GM23338 (cell line): ENCODE data around the gene LGALS12. TPM values are rescaled to one million over a fixed set of nuclear protein-coding genes. Genes with fewer than 3 reads are reported as not detected.

Source experiments
- ATAC-seq: fragments of 200-7000 bp; cut with Tn5 transposase; 3 replicates; pipeline ENCODE4 v1.9.1; 2020
- DNase-seq: peaks from one replicate; pipeline ENCODE4 v3.0.0-alpha.2; 2015; ENCODE audit warnings: low spot score
- H2AFZ ChIP-seq: fragments of 200-600 bp; sonication (generic); 2 replicates; pipeline ENCODE4 v1.8.0; 2016; ENCODE audit warnings: antibody characterized with exemption, mild to moderate bottlenecking, moderate library complexity
- H3F3A ChIP-seq: fragments of 200-600 bp; sonication (generic); replicated peaks from 2 replicates; pipeline ENCODE4 v1.8.0; 2017; ENCODE audit warnings: antibody characterized with exemption, mixed run types, low read depth
- H3K27ac ChIP-seq: fragments of 200-600 bp; sonication (generic); 2 replicates; pipeline ENCODE4 v1.6.1; 2016; ENCODE audit warnings: low read depth
- H3K27me3 ChIP-seq: fragments of 200-600 bp; sonication (generic); 2 replicates; pipeline ENCODE4 v1.8.0; 2016; ENCODE audit warnings: mild to moderate bottlenecking, mixed run types, moderate library complexity; ENCODE audit not compliant: insufficient read depth
- H3K36me3 ChIP-seq: fragments of 200-600 bp; sonication (generic); 2 replicates; pipeline ENCODE4 v1.8.0; 2016; ENCODE audit warnings: mild to moderate bottlenecking; ENCODE audit not compliant: insufficient read depth
- H3K4me1 ChIP-seq: fragments of 200-600 bp; sonication (generic); 2 replicates; pipeline ENCODE4 v1.8.0; 2016; ENCODE audit warnings: mild to moderate bottlenecking, moderate library complexity; ENCODE audit not compliant: insufficient read depth
- H3K4me2 ChIP-seq: fragments of 200-600 bp; sonication (generic); 2 replicates; pipeline ENCODE4 v1.7.1; 2017; ENCODE audit warnings: mixed run types
- H3K4me3 ChIP-seq: fragments of 200-600 bp; sonication (generic); 2 replicates; pipeline ENCODE4 v1.6.1; 2016; ENCODE audit warnings: mixed run types
- H3K79me2 ChIP-seq: fragments of 200-600 bp; sonication (generic); replicated peaks from 2 replicates; pipeline ENCODE4 v1.8.0; 2017; ENCODE audit warnings: mild to moderate bottlenecking; ENCODE audit not compliant: insufficient read depth
- H3K9me2 ChIP-seq: fragments of 200-600 bp; sonication (generic); 2 replicates; pipeline ENCODE4 v1.8.0; 2017; ENCODE audit not compliant: insufficient read depth
- H4K20me1 ChIP-seq: fragments of 200-600 bp; sonication (generic); replicated peaks from 2 replicates; pipeline ENCODE4 v1.8.0; 2017; ENCODE audit warnings: mild to moderate bottlenecking; ENCODE audit not compliant: insufficient read depth
- H3K27ac Mint-ChIP-seq: 2 replicates; pipeline ENCODE4 v1.8.0; 2020; ENCODE audit warnings: inconsistent platforms, mild to moderate bottlenecking, moderate library complexity, mixed read lengths
- H3K27me3 Mint-ChIP-seq: 3 replicates; pipeline ENCODE4 v1.8.0; 2022; ENCODE audit warnings: low read depth, mild to moderate bottlenecking, moderate library complexity, mixed read lengths, inconsistent platforms; ENCODE audit not compliant: insufficient read depth, poor library complexity
- H3K36me3 Mint-ChIP-seq: 3 replicates; pipeline ENCODE4 v1.8.0; 2021; ENCODE audit warnings: low read depth, mild to moderate bottlenecking, inconsistent platforms, moderate library complexity, mixed read lengths
- H3K4me1 Mint-ChIP-seq: 3 replicates; pipeline ENCODE4 v1.8.0; 2020; ENCODE audit warnings: mild to moderate bottlenecking, inconsistent platforms, mixed read lengths
- H3K4me3 Mint-ChIP-seq: 3 replicates; pipeline ENCODE4 v1.8.0; 2021; ENCODE audit warnings: moderate library complexity, mild to moderate bottlenecking, inconsistent platforms, mixed read lengths
- H3K9me3 Mint-ChIP-seq: 3 replicates; pipeline ENCODE4 v1.8.0; 2020; ENCODE audit warnings: moderate library complexity, mild to moderate bottlenecking, inconsistent platforms, mixed read lengths
- CREB1 ChIP-seq: fragments of 250-450 bp; sonication (Bioruptor Pico); IDR thresholded peaks from 2 replicates; pipeline ENCODE4 v1.5.0; 2020; ENCODE audit warnings: low read depth, mild to moderate bottlenecking, moderate library complexity
- CTCF ChIP-seq, 2 experiments: fragments of 200-600 bp in 1 of 2; sonication (generic) in 1 of 2; conservative IDR thresholded peaks; 2 replicates each; pipeline versions ENCODE4 v1.5.1 to v1.6.1; 2016 to 2017; ENCODE audit warnings: antibody characterized with exemption in 2 of 2, low read depth in 2 of 2, mild to moderate bottlenecking in 2 of 2, moderate library complexity in 1 of 2
- ETS1 ChIP-seq: IDR thresholded peaks from 2 replicates; pipeline ENCODE4 v1.6.1; 2016; ENCODE audit warnings: antibody characterized with exemption
- EZH2phosphoT487 ChIP-seq: fragments of 200-600 bp; sonication (generic); IDR thresholded peaks from one replicate; pipeline ENCODE4 v1.8.1; 2018; ENCODE audit warnings: antibody characterized with exemption; ENCODE audit not compliant: unreplicated experiment
- POLR2AphosphoS5 ChIP-seq: IDR thresholded peaks from 2 replicates; pipeline ENCODE4 v1.6.1; 2016; ENCODE audit warnings: antibody characterized with exemption, low read depth
- REST ChIP-seq: IDR thresholded peaks from one replicate; pipeline ENCODE4 v1.6.1; 2018; ENCODE audit warnings: antibody characterized with exemption; ENCODE audit not compliant: unreplicated experiment
- ZNF462 ChIP-seq: fragments of 250-450 bp; sonication (Bioruptor Pico); IDR thresholded peaks from 2 replicates; pipeline ENCODE4 v1.5.0; 2020; ENCODE audit warnings: mild to moderate bottlenecking, moderate library complexity
- polyA plus RNA-seq: library from polyadenylated mRNA; unstranded; fragments of >200 nt; fragmentation: Nextera tagmentation; extraction: Ambion mirVana; gene quantifications from 2 replicates; pipeline ENCODE4 v1.2.1, GENCODE V29; 2016
- total RNA-seq: library from RNA; depleted of rRNA; stranded (reverse); fragments of >200 nt; shearing (Covaris generic); gene quantifications from 2 replicates; pipeline ENCODE4 v1.2.3, GENCODE V29; 2014

The LGALS12 gene
- total and polyA plus RNA-seq, 2 experiments from 2014 or later = 0.94 to 1.2 TPM

GRCh38 chr11:63507511-63507910 lies 1.6 kb downstream of the LGALS12 start:
- Mint-ChIP-seq H3K4me1 (peaks cover 48% of the 10 kb centered on the region), H3K27me3 (peaks cover 11% of the 10 kb centered on the region), H3K9me3 (peaks cover 8% of the 10 kb centered on the region; the same call in 2 of the 3 replicates), H3K4me3 (no peak overlapping the region), H3K27ac (no peak overlapping the region), H3K36me3 (peaks cover 10% of the 10 kb centered on the region; the same call in 1 of the 3 replicates)
- Histone ChIP-seq H3K4me2 (no peak overlapping the region), H3K4me3 (no peak overlapping the region), H3K4me1 (peaks cover 26% of the 10 kb centered on the region), H3K27ac (no peak overlapping the region), H3K27me3 (no peaks in the 10 kb centered on the region), H4K20me1 (no peaks in the 10 kb centered on the region), H3K9me2 (peaks cover 9% of the 10 kb centered on the region; the same call in 1 of the 2 replicates), H3F3A (no peaks in the 10 kb centered on the region; the same call in 1 of the 2 replicates), H2AFZ (no peak overlapping the region), H3K79me2 (no peaks in the 10 kb centered on the region), H3K36me3 (no peaks in the 10 kb centered on the region)
- no peak for TF ChIP-seq EZH2phosphoT487
- TF ChIP-seq POLR2AphosphoS5 = no peak
- TF ChIP-seq CREB1 (CRISPR knock-in tag) = no peak
- no peak for TF ChIP-seq REST
- DNase-seq (no peak), ATAC-seq (no peak)

- no peaks in the 10 kb centered on the region for H3K36me3 ChIP-seq
Measured at GRCh38 chr11:63508009-63508408, 2.1 kb downstream of the LGALS12 start.

More at GRCh38 chr11:63508009-63508408, 2.1 kb downstream of the LGALS12 start:
- peaks cover 45% of the 10 kb centered on the region for H3K4me1 Mint-ChIP-seq
- peaks cover 7% of the 10 kb centered on the region; the same call in 1 of the 3 replicates for H3K36me3 Mint-ChIP-seq
- peaks cover 8% of the 10 kb centered on the region; the same call in 2 of the 3 replicates for H3K9me3 Mint-ChIP-seq
- H4K20me1 ChIP-seq = no peaks in the 10 kb centered on the region
- no peak overlapping the region for H3K4me3 Mint-ChIP-seq
- no peaks in the 10 kb centered on the region for H3K79me2 ChIP-seq
- no peak overlapping the region for H3K27ac Mint-ChIP-seq
- peaks cover 26% of the 10 kb centered on the region for H3K4me1 ChIP-seq
- H2AFZ ChIP-seq = no peak overlapping the region
- H3K27me3 Mint-ChIP-seq = peaks cover 11% of the 10 kb centered on the region
- no peak overlapping the region for H3K4me3 ChIP-seq
- no peak overlapping the region for H3K4me2 ChIP-seq
- peaks cover 9% of the 10 kb centered on the region; the same call in 1 of the 2 replicates for H3K9me2 ChIP-seq
- peak; percentile 80 for DNase-seq
- ATAC-seq = peak; percentile 85
- no peak overlapping the region for H3K27ac ChIP-seq
- H3F3A ChIP-seq = no peaks in the 10 kb centered on the region; the same call in 1 of the 2 replicates
- peak; percentile 63 to 88 for TF ChIP-seq CTCF (conservative IDR thresholded peaks at IDR 0.05; ENCODE audit: low read depth in 2 of 2)
- TF ChIP-seq ZNF462 = peak; percentile 50; the same call in 1 of the 2 replicates
- no peak for TF ChIP-seq ETS1
- no peaks in the 10 kb centered on the region for H3K27me3 ChIP-seq
